ENCODE data around the gene PUS7L.
"Not testable (repeated sequence)": the region's sequence is repeated elsewhere in the genome, so short reads cannot be mapped to it uniquely, and the experiment has no call there.

PUS7L gene

DNA sequence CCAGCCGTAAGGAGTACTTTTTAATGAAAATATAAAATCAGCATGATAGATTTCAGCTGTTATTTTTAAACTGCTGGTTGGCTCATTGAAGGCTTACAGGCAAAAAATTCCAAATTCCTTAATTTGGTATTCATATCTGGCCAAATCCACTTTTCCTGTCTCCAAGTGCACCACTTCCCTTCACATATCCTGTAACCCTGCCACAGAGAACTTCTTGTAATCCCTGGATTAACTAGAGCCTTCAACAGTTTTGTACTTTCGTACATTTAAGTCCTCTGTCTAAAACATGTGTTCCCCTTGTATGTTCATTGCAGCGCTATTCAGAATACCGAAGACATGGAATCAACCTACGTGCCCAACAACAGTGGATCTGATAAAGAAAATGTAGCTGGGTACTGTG, 9.6 kb downstream of the PUS7L start:
- DNase-seq: no peak

DNA sequence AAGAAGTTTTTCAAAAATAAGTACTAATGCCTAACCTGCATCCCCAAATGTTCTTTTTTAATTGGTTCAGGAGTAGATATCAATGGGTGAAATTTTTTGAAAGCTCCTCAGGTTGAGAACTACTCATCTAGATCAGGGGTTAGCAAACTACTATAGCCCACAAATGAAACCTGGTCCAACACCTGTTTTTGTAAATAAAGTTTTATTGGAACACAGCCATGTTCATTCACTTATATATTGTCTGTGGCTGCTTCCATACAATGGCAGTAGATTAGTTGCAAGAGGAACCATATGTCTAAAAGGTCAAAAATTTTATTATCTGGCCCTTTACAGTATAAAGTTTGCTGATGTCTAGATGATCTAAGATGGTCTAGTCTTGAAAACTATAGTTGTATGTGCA, 13.8 kb downstream of the PUS7L start:
- no peak for DNase-seq

- DNase-seq: no peak
These were observed 16.5 kb downstream of the PUS7L start for GRCh38 chr12:43742106-43742505.

DNA sequence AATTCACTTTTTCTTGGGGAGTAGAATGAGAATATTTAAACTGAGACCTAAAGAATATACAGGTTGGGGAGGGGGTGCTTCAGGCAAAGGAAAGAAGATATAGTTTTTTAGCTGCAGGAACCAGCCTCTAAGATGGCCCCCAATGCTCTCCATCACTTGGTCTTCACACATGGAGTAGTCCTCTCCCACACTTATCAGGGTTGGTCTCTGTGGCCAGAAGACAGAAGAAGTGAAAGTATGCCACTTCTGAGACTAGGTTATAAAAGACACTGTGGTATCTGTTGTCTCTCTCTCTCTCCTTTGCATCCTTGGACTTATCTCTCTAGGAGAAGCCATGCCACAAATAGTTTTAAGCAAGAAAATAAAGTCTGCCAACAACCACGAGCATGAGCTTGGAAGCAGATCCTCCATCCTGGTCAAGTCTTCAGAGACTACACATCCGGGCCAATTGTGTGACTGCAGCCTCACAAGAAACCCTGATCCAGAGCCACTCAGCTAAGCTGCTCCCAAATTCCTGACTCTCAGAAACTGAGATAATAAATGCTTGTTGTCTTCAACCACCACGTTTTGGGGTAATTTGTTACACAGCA, 18.0 kb downstream of the PUS7L start:
- no peak for DNase-seq

DNA sequence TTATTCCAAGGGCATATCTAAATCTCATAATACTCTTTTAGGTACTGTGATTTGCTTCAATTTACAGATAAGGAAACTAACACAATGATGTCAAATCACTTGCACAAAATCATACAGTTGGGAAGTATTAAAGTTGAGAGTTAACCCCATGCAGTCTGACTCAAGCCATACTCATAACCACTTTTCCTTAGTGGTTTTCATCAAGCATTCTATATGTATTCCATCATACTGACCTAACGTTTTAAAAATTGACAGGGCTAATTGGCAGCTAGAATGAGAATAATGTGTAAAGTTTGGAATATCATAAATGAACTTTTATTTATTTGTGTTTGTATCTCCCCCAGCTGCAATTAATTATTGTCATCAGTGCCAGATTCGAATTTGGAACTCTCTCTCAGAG, 20.9 kb downstream of the PUS7L start:
- no peak for DNase-seq

DNA sequence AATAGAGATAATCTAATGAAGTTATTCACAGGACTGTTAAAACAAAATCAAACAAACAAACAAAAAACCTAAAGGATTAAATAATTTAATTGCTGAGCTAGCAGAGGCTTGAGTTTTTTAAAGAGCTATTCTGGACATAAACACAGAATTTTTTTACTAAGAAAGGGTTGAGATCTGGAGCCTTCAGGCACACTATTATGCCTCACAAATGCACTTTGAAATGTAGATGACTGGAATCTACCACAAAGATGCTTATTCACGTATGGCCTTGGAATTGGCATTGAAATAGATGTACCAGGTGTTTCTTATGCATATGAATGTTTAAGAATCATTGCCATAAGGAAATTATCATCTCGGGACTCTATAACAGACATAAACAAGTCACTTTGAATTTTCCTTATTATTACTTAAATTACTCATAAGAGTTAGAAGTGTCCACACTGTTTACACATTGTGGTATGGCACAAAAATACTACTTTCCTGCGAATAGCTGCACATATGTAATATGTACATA, 21.6 kb downstream of the PUS7L start:
- DNase-seq: no peak

- no peak for DNase-seq
These were observed 24.9 kb downstream of the PUS7L start for GRCh38 chr12:43733687-43734086.

DNA sequence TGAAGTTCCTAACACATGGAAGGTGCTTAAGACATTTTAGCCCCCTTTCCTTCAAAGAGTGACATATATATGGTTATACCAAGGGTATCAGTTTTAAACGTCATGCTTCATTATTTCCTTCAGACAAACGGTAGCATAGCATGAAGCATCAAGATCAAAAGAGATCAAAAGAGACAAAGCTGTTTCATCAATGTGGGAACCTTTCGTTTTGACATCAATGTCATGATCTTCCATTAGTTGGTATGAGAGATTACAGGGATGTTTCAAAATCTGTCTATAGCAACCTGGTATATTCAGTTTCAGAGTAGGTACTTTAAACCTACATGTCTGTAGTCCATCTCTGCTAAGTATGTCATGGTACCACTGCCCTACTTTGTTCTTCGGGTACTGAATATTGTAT, 28.3 kb downstream of the PUS7L start:
- no peak for DNase-seq

GRCh38 chr12:43728698-43729097, 29.9 kb downstream of the PUS7L start:
- no peak for DNase-seq

DNA sequence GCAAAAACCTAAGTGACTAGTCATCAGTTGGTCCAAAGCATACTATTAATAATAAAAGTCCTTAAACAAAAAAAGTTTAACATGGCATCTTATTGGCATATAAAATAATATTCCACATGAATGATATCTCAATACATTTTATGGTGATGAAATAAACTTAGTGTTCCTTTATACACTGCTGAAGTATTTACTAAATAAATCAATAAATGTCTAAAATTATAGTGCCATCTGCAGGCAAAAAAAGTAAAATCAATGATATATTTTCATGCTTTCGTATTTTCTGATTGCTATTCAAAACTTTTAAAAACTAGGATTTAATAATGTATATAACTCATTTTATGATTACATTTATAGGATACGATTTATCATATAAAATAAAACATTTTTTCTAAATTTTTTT, 30.5 kb downstream of the PUS7L start:
- DNase-seq: no peak

DNA sequence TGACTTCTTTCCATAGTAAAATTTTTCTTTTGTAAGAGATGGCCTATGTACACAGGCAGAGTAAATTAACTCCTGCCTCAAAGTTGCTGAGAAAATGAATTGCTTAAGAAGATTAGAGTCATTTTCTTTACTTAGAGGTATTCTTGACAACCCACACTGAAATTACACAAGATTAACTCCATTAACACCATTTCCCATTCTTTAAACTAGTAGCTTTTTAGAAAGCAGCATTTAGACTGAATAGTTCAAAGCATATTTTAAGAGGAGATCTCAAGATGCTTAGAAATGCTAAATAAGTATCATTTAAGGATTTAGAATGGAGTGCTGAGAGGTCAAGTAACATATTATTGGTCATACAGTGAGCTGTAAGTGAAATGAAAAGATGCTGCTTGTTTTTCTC, 35.5 kb downstream of the PUS7L start:
- DNase-seq: no peak

- DNase-seq: no peak
These were observed 36.0 kb downstream of the PUS7L start for GRCh38 chr12:43722621-43723020.

DNA sequence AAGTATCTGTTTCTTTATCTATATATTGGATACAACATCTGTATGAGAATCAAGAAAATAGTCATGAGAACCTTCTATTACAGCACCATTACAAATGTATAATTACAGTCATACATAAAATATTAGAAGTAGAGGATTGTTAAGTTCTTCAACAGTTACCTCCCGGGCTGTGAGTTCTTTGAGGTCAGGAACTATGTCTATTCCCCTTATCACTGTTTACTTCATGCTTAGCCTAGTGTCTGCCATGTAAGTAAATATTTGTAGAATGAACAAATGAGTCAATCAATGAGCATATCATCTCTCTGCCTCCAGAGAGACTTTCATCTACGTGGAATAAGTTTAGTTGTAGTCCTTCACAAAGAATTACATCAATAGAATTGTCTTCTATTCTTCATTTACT, 47.2 kb downstream of the PUS7L start:
- no peak for DNase-seq

DNA sequence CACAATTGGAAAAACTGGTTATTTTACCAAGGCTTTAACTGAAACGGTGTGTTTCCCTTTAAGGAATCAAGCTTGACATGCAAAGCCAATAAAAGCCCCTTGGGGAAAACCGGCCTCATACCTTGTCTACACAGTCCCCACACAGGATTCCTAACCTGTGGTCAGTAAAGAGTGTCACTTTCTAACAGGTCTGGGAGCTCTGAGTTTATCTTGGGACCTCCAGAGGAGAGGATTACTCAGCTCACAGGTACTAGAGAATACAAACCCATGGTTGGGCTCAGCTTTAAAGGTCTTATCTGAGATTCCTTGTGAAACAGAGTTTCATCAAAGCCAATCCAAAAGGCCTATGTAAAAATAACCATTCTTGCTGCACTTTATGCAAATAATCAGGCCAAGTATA, 54.8 kb downstream of the PUS7L start:
- DNase-seq: not testable (repeated sequence)

DNA sequence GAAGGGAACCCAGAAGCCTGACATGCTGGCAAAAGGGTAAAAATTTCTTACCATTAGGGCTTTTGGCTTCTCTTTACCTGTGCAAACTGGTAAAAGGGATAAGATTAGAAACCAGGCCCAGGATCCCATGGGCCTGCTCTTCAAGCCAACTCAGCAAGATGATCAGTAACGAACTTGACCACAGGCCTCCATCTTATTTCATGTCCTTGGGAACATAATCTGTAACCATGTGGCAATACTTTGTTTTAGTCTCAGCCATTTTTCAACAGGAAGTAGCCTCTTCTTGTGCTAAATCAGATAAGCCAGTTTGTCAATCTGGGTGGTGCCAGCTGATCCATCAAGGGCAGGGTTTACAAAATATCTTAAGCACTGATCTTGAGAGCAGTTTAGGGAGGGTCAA, 57.4 kb downstream of the PUS7L start:
- not testable (repeated sequence) for DNase-seq

DNA sequence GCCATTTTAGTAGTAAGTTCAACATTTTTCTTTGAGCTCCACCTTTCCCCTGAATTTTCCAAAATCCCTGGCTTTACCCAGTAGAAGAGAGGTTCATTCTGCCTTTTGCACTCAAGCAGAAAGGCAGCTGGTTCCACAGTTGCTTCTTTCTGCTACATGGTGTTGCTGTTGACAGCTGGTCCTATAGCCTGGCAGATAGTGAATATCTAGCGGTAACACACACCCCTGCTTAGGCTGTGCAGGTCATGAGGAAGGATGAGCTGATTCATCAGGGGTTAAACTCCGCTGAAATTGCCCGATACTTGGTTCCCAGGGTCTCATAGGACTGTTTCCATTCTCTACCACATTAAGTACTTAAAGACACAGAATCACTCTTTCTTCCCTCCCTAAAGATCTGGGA, 62.4 kb downstream of the PUS7L start:
- no peak for DNase-seq

DNA sequence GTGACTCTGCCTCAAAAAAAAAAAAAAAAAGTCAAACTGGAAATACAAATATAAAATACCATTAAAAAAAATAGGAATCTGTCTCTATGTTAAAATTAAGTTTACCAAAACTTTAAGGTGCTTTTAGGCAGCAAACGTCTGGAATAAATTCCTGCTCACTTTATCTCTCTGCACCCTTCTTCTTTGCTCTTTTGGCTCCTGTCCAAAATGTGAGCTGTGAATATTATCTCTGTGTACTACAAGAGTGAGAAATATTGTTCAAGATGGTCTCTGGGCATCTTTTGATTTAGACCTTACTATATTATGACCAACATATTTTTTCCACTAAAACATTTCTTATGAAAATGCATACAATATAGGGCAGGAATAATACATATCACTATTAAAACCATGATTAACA, 63.7 kb downstream of the PUS7L start:
- no peak for DNase-seq

DNA sequence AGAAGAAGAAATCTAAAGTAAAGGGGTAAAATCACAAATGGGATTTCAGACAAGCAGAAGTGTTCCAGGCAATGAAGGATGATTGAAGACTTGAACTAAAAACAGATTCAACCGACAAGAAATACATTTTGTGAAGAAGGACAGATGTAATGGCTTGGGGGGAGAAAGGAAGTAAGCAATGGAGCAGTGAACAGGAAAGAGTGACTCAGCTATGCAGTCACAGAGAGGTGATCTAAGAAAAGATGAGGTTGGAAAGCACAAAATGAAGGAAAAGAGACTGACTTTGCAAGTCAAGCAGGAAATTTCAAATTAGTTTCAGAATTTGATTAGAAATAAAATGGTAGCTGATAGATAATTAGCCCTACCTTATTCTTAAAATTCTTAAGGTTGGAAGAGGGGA, 66.5 kb downstream of the PUS7L start:
- DNase-seq: no peak

- DNase-seq: not testable (repeated sequence)
These were observed 73.1 kb downstream of the PUS7L start for GRCh38 chr12:43685491-43685890.

- no peak for DNase-seq
These were observed 82.3 kb downstream of the PUS7L start for GRCh38 chr12:43676183-43676813.

GRCh38 chr12:43675048-43675904, 83.3 kb downstream of the PUS7L start:
- no peak for DNase-seq

DNA sequence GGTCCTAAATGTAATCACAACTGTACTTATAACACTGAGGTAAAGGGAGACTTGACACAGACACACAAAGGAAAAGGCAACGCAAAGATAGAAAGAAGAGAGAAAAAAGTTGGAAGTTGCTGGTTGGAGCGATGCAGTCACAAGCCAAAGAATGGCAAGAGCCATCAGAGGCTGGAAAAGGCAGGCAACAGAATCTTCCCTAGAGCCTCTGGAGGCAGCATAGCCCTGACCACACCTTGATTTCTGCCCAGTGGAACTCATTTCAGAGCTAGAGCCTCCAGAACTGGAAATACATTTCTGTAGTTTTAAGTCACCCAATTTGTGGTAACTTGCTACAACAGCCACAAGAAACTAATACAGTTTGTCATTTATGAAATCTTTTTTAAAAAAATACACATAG, 89.2 kb downstream of the PUS7L start:
- no peak for DNase-seq

All from activated CD4-positive, alpha-beta T cell treated with anti-CD3 and anti-CD28 coated beads, Interleukin-2, amount 50 U/mL, for 4 hours (primary cell).